Lower leg skin (tissue), 4 donors: ENCODE data around the gene APOA5. TPM values are rescaled to one million over a fixed set of nuclear protein-coding genes. Genes with fewer than 3 reads are reported as not detected.

ENCODE experiments used
- DNase-seq, 2 donors: peaks; one replicate each; pipeline ENCODE4 v3.0.0-alpha.2; 2019; ENCODE audit warnings: low spot score in 2 of 2
- H3K4me3 ChIP-seq: fragments of 200-600 bp; sonication (generic); 2 replicates; pipeline ENCODE4 v1.5.1; 2017; ENCODE audit warnings: mild to moderate bottlenecking, low read depth; ENCODE audit not compliant: poor library complexity, severe bottlenecking
- CTCF ChIP-seq, 3 donors: fragments of 450-650 bp; IDR thresholded peaks; one replicate each; pipeline ENCODE4 v1.5.1; 2016; ENCODE audit warnings: antibody characterized with exemption in 3 of 3, mild to moderate bottlenecking in 3 of 3, moderate library complexity in 2 of 3
- POLR2A ChIP-seq, 2 donors: fragments of 450-650 bp; IDR thresholded peaks; one replicate each; pipeline ENCODE4 v1.6.1; 2016 to 2017; ENCODE audit warnings: antibody characterized with exemption in 2 of 2, mild to moderate bottlenecking in 1 of 2, moderate library complexity in 1 of 2
- WGBS, 2 donors: methylation state at CpG; one replicate each; pipeline ENCODE4 v1.1.5; 2018; 5-methylcytosine and 5-hydroxymethylcytosine counted together
- intact Hi-C: fragments of 100-400 bp; cut with DNase I; formaldehyde crosslinking; loops from one replicate; pipeline ENCODE4 v1.15.0; 2023; ENCODE audit warnings: low total_unique reads
- total RNA-seq, 4 donors: library from RNA; depleted of rRNA; stranded (reverse); fragments of >200 nt; gene quantifications; one replicate each; pipeline ENCODE4 v1.1.0, GENCODE V29; 2016

Gene APOA5
- total RNA-seq, 4 donors from 2014 or later: not detected

GRCh38 chr11:116813170-116813569, 21.5 kb upstream of the APOA5 start:
- H3K4me3 ChIP-seq: no peak overlapping the region
- intact Hi-C loops: no loop called here
- DNase-seq: no peak
- 80 to 100% methylated on average over 1 of the region's 1 CpG for WGBS, 2 donors
- TF ChIP-seq CTCF (IDR thresholded peaks at IDR 0.05) (no peak), POLR2A (IDR thresholded peaks at IDR 0.05) (no peak)

- no peak for DNase-seq
- TF ChIP-seq POLR2A (IDR thresholded peaks at IDR 0.05) (no peak), CTCF (IDR thresholded peaks at IDR 0.05) (no peak)
- WGBS, 2 donors: 81 to 93% methylated on average over 4 of the region's 4 CpGs
- intact Hi-C loops: no loop called here
- H3K4me3 ChIP-seq: no peak overlapping the region
These were observed 20.4 kb upstream of the APOA5 start for GRCh38 chr11:116812109-116812508.

GRCh38 chr11:116811194-116811593, 19.5 kb upstream of the APOA5 start:
- 70 to 73% methylated on average over 3 of the region's 3 CpGs for WGBS, 2 donors
- DNase-seq: no peak
- TF ChIP-seq POLR2A (IDR thresholded peaks at IDR 0.05) (no peak), CTCF (IDR thresholded peaks at IDR 0.05) (no peak)
- intact Hi-C loops: no loop called here
- H3K4me3 ChIP-seq: no peak overlapping the region

GRCh38 chr11:116808262-116809175, 16.8 kb upstream of the APOA5 start:
- no peak for DNase-seq

GRCh38 chr11:116807601-116808261, 16.1 kb upstream of the APOA5 start:
- intact Hi-C loops: no loop called here
- TF ChIP-seq POLR2A (IDR thresholded peaks at IDR 0.05) (no peak), CTCF (IDR thresholded peaks at IDR 0.05) (no peak)
- H3K4me3 ChIP-seq: no peak overlapping the region
- no peak for DNase-seq
- 89 to 90% methylated on average over 6 of the region's 6 CpGs for WGBS, 2 donors

More at GRCh38 chr11:116808262-116809175, 16.8 kb upstream of the APOA5 start:
- intact Hi-C loops: no loop called here
- no peak overlapping the region for H3K4me3 ChIP-seq
- no peak for TF ChIP-seq CTCF (IDR thresholded peaks at IDR 0.05)
- no peak for TF ChIP-seq POLR2A (IDR thresholded peaks at IDR 0.05)
- WGBS, 2 donors: 73 to 82% methylated on average over 14 of the region's 14 CpGs
